A172 (cell line): ENCODE data around the gene RINL. TPM values are rescaled to one million over a fixed set of nuclear protein-coding genes. Genes with fewer than 3 reads are reported as not detected.
"Not testable (repeated sequence)": the region's sequence is repeated elsewhere in the genome, so short reads cannot be mapped to it uniquely, and the experiment has no call there.

Experiments
- DNase-seq: peaks from one replicate; pipeline ENCODE4 v3.0.0-alpha.2; 2015; ENCODE audit warnings: low spot score
- total RNA-seq: library from RNA; depleted of rRNA; stranded (reverse); fragments of >200 nt; shearing (Covaris generic); gene quantifications from 2 replicates; pipeline ENCODE4 v1.2.3, GENCODE V29; 2014

Gene RINL
- total RNA-seq, 1 experiment from 2014 or later: 5.7 TPM

- DNase-seq: no peak
These were observed 2.2 kb downstream of the RINL start for GRCh38 chr19:38875656-38876395.

- DNase-seq: not testable (repeated sequence)
These were observed 4.7 kb downstream of the RINL start for GRCh38 chr19:38873400-38873799.

GRCh38 chr19:38870612-38871011 lies 7.5 kb downstream of the RINL start:
- DNase-seq: no peak

- no peak for DNase-seq
These were observed 8.1 kb downstream of the RINL start for GRCh38 chr19:38869836-38870607.

- no peak for DNase-seq
These were observed 8.8 kb downstream of the RINL start for GRCh38 chr19:38869160-38869835.

- no peak for DNase-seq
These were observed 9.5 kb downstream of the RINL start for GRCh38 chr19:38868551-38868950.

- no peak for DNase-seq
These were observed 10.8 kb downstream of the RINL start for GRCh38 chr19:38867171-38867780.

- peak; percentile 98 for DNase-seq
These were observed 15.6 kb downstream of the RINL start for GRCh38 chr19:38862321-38863059.

- DNase-seq: no peak
These were observed 16.7 kb downstream of the RINL start for GRCh38 chr19:38861368-38861767.

GRCh38 chr19:38859631-38860204 lies 18.4 kb downstream of the RINL start:
- not testable (repeated sequence) for DNase-seq

- DNase-seq: no peak
These were observed 21.3 kb downstream of the RINL start for GRCh38 chr19:38856813-38857212.

GRCh38 chr19:38855751-38856150 lies 22.3 kb downstream of the RINL start:
- not testable (repeated sequence) for DNase-seq

GRCh38 chr19:38854961-38855360 lies 23.1 kb downstream of the RINL start:
- DNase-seq: not testable (repeated sequence)

- DNase-seq: no peak
These were observed 24.9 kb downstream of the RINL start for GRCh38 chr19:38853214-38853613.

- peak; percentile 72 for DNase-seq
These were observed 25.6 kb downstream of the RINL start for GRCh38 chr19:38852231-38853044.

- peak; percentile 79 for DNase-seq
These were observed 26.3 kb downstream of the RINL start for GRCh38 chr19:38851622-38852230.

- DNase-seq: no peak
These were observed 27.0 kb downstream of the RINL start for GRCh38 chr19:38850976-38851621.

- DNase-seq: no peak
These were observed 27.6 kb downstream of the RINL start for GRCh38 chr19:38850436-38850975.
